H1 (cell line): ENCODE measurements around the gene AGAP1. TPM values are rescaled to one million over a fixed set of nuclear protein-coding genes. Genes with fewer than 3 reads are reported as not detected.

Source experiments
- CTCF ChIA-PET: fragments of 300-600 bp; sonication (Branson Sonifier 250); formaldehyde crosslinking; loops from one replicate; lab custom pipeline; 2021; ENCODE audit not compliant: partially characterized antibody; lab: Charles Lee
- POLR2A ChIA-PET: fragments of 300-600 bp; sonication (Branson Sonifier 250); formaldehyde crosslinking; loops from one replicate; lab custom pipeline; 2021; ENCODE audit warnings: inconsistent platforms; ENCODE audit not compliant: partially characterized antibody; lab: Charles Lee
- DNase-seq, 2 experiments: peaks; one replicate each; pipeline versions ENCODE4 v3.0.0 to v3.0.0-alpha.2; 2010 to 2022; ENCODE audit warnings: low spot score in 2 of 2, low read depth in 1 of 2, mixed read lengths in 1 of 2
- FAIRE-seq: peaks from 2 replicates; lab custom pipeline; 2011; peaks lifted over from hg19 to GRCh38; lab: Jason Lieb, UNC
- H2AFZ ChIP-seq: 2 replicates; pipeline ENCODE4 v1.8.1; 2012; ENCODE audit warnings: low read length, inconsistent platforms
- H2AK5ac ChIP-seq: 2 replicates; pipeline ENCODE4 v1.6.1; 2013; ENCODE audit warnings: low read depth, low read length
- H2BK120ac ChIP-seq: replicated peaks from 2 replicates; pipeline ENCODE3; 2013; ENCODE audit warnings: low read depth, low read length, inconsistent platforms
- H2BK12ac ChIP-seq: 2 replicates; pipeline ENCODE4 v1.6.1; 2013; ENCODE audit warnings: low read depth, low read length
- H2BK15ac ChIP-seq: 2 replicates; pipeline ENCODE4 v1.6.1; 2013; ENCODE audit warnings: low read length
- H2BK20ac ChIP-seq: 2 replicates; pipeline ENCODE4 v1.6.1; 2013; ENCODE audit warnings: low read length
- H2BK5ac ChIP-seq: 2 replicates; pipeline ENCODE4 v1.6.1; 2013; ENCODE audit warnings: low read depth, low read length
- H3K14ac ChIP-seq: 2 replicates; pipeline ENCODE4 v1.6.1; 2013; ENCODE audit warnings: inconsistent platforms; ENCODE audit not compliant: insufficient read length
- H3K18ac ChIP-seq: 2 replicates; pipeline ENCODE4 v1.6.1; 2013; ENCODE audit warnings: low read length; ENCODE audit errors: extremely low read depth
- H3K23ac ChIP-seq: 2 replicates; pipeline ENCODE4 v1.6.1; 2013; ENCODE audit warnings: inconsistent platforms; ENCODE audit not compliant: insufficient read length
- H3K23me2 ChIP-seq: 2 replicates; pipeline ENCODE4 v1.6.1; 2013; ENCODE audit warnings: low read depth, low read length
- H3K27ac ChIP-seq: 2 replicates; pipeline ENCODE4 v1.6.1; 2011; ENCODE audit warnings: low read depth, low read length, inconsistent platforms
- H3K27me3 ChIP-seq, 4 experiments: replicated peaks in 1 of 4; 1 replicate in 1 of 4; 2 replicates in 3 of 4; pipeline versions ENCODE4 v1.6.1 to v1.8.1; 2011 to 2013; ENCODE audit warnings: low read length in 3 of 4, mild to moderate bottlenecking in 3 of 4, inconsistent platforms in 2 of 4, mixed read lengths in 2 of 4, moderate library complexity in 1 of 4; ENCODE audit not compliant: control insufficient read depth in 3 of 4, insufficient read depth in 3 of 4; ENCODE audit errors: extremely low read depth in 1 of 4
- H3K36me3 ChIP-seq, 4 experiments: 2 replicates each; pipeline versions ENCODE4 v1.6.1 to v1.8.1; 2011 to 2013; ENCODE audit warnings: mild to moderate bottlenecking in 4 of 4, low read length in 3 of 4, moderate library complexity in 2 of 4, control low read depth in 1 of 4, inconsistent platforms in 1 of 4; ENCODE audit not compliant: insufficient read depth in 4 of 4, control insufficient read depth in 2 of 4
- H3K4ac ChIP-seq: replicated peaks from 2 replicates; pipeline ENCODE3; 2013; ENCODE audit warnings: low read length, low read depth, mixed read lengths, inconsistent platforms; ENCODE audit not compliant: insufficient read length
- H3K4me1 ChIP-seq, 4 experiments: replicated peaks in 1 of 4; 1 replicate in 1 of 4; 2 replicates in 3 of 4; pipeline versions ENCODE4 v1.6.1 to v1.8.1; 2011 to 2013; ENCODE audit warnings: low read length in 3 of 4, inconsistent platforms in 2 of 4, mixed read lengths in 1 of 4; ENCODE audit not compliant: insufficient read depth in 4 of 4, control insufficient read depth in 3 of 4
- H3K4me2 ChIP-seq, 2 experiments: 2 replicates each; pipeline versions ENCODE4 v1.6.1 to v1.8.1; 2011 to 2013; ENCODE audit warnings: low read depth in 2 of 2, low read length in 2 of 2, control low read depth in 1 of 2, inconsistent platforms in 1 of 2, mild to moderate bottlenecking in 1 of 2; ENCODE audit not compliant: insufficient read depth in 1 of 2
- H3K4me3 ChIP-seq, 4 experiments: fragments of 200-600, 300-600 bp in 1 of 4; sonication (generic), shearing (Covaris generic), sonication (Bioruptor Twin) in 1 of 4; 2 replicates each; pipeline versions ENCODE4 v1.5.1 to v1.8.1; 2011 to 2016; ENCODE audit warnings: low read length in 4 of 4, low read depth in 3 of 4, control low read depth in 2 of 4, inconsistent platforms in 2 of 4, mild to moderate bottlenecking in 2 of 4, mixed read lengths in 1 of 4, moderate library complexity in 1 of 4; ENCODE audit not compliant: insufficient read depth in 2 of 4; ENCODE audit errors: extremely low read depth in 1 of 4
- H3K56ac ChIP-seq: replicated peaks from 2 replicates; pipeline ENCODE3; 2013; ENCODE audit warnings: low read depth, mild to moderate bottlenecking, mixed read lengths, low read length, inconsistent platforms; ENCODE audit not compliant: insufficient read length
- H3K79me1 ChIP-seq: 2 replicates; pipeline ENCODE4 v1.6.1; 2013; ENCODE audit warnings: low read depth, low read length, control low read depth
- H3K79me2 ChIP-seq, 2 experiments: 2 replicates each; pipeline versions ENCODE4 v1.6.1 to v1.8.1; 2012 to 2013; ENCODE audit warnings: low read length in 2 of 2, mild to moderate bottlenecking in 2 of 2, inconsistent platforms in 1 of 2; ENCODE audit not compliant: insufficient read depth in 2 of 2, control insufficient read depth in 1 of 2
- H3K9ac ChIP-seq, 4 experiments: replicated peaks in 1 of 4; 1 replicate in 1 of 4; 2 replicates in 3 of 4; pipeline versions ENCODE4 v1.6.1 to v1.8.1; 2011 to 2013; ENCODE audit warnings: low read depth in 3 of 4, low read length in 3 of 4, control low read depth in 2 of 4, mild to moderate bottlenecking in 2 of 4, moderate library complexity in 2 of 4, inconsistent platforms in 1 of 4; ENCODE audit errors: extremely low read depth in 1 of 4
- H3K9me3 ChIP-seq, 2 experiments: 2 replicates each; pipeline versions ENCODE4 v1.6.1 to v1.8.1; 2012 to 2013; ENCODE audit warnings: mild to moderate bottlenecking in 2 of 2, moderate library complexity in 2 of 2, control low read depth in 1 of 2, inconsistent platforms in 1 of 2, low read depth in 1 of 2, low read length in 1 of 2, mixed read lengths in 1 of 2; ENCODE audit not compliant: insufficient read depth in 2 of 2
- H4K20me1 ChIP-seq, 2 experiments: replicated peaks in 1 of 2; 2 replicates each; pipeline versions ENCODE3 to v1.8.1; 2011 to 2013; ENCODE audit warnings: inconsistent platforms in 2 of 2, low read length in 2 of 2, mild to moderate bottlenecking in 1 of 2; ENCODE audit not compliant: insufficient read depth in 2 of 2, control insufficient read depth in 1 of 2
- H4K5ac ChIP-seq: 2 replicates; pipeline ENCODE4 v1.6.1; 2013; ENCODE audit warnings: low read length, low read depth, mixed read lengths, inconsistent platforms; ENCODE audit not compliant: insufficient read length
- H4K8ac ChIP-seq: 2 replicates; pipeline ENCODE4 v1.8.0; 2013; ENCODE audit warnings: mild to moderate bottlenecking, moderate library complexity, low read length, inconsistent platforms; ENCODE audit not compliant: insufficient read depth; ENCODE audit errors: extremely low read depth
- H4K91ac ChIP-seq: replicated peaks from 2 replicates; pipeline ENCODE3; 2013; ENCODE audit warnings: low read length, mixed read lengths, inconsistent platforms; ENCODE audit not compliant: insufficient read length
- E2F6 ChIP-seq: IDR thresholded peaks from 2 replicates; pipeline ENCODE4 v1.6.1; 2012; ENCODE audit warnings: inconsistent platforms
- MAX ChIP-seq: IDR thresholded peaks from 2 replicates; pipeline ENCODE4 v1.6.1; 2012; ENCODE audit warnings: inconsistent platforms
- WGBS, 2 experiments: shearing (Covaris generic) in 1 of 2; methylation state at CpG; one replicate each; pipeline versions ENCODE4 v1.1.6 to v1.1.7; 2013 to 2015; ENCODE audit warnings: low lambda C conversion rate in 2 of 2, mixed read lengths in 2 of 2, inconsistent platforms in 1 of 2, low coverage in 1 of 2, missing lambda C conversion rate in 1 of 2; ENCODE audit not compliant: insufficient replicate concordance in 2 of 2, insufficient coverage in 1 of 2, insufficient read length in 1 of 2; ENCODE audit errors: extremely low coverage in 1 of 2, missing lambda C conversion rate in 1 of 2; 5-methylcytosine and 5-hydroxymethylcytosine counted together
- polyA plus RNA-seq, 7 experiments: library from polyadenylated mRNA; depleted of rRNA in 3 of 7; stranded (reverse) in 5 of 7; unstranded in 2 of 7; fragments of >200 nt in 5 of 7; fragments of 200-250 nt in 2 of 7; gene quantifications; 1 replicate in 5 of 7; 2 replicates in 1 of 7; 4 replicates in 1 of 7; pipeline versions ENCODE4 v1.2.1 to v1.2.3, GENCODE V29; 2011 to 2013; ENCODE audit warnings: missing spikeins in 2 of 7, mixed read lengths in 2 of 7
- total RNA-seq: library from RNA; stranded (reverse); fragmentation: NEBNext Ultra II Directional; extraction: Animal tissue kit (Norgen Biotek cat#: 25700); gene quantifications from 2 replicates; pipeline ENCODE4 v1.2.1, GENCODE V29; 2021

The AGAP1 gene
- total and polyA plus RNA-seq, 2 of the 8 experiments (the other 6 are each of a cell fraction or from before 2014, with no cell fraction given), result 18.1 to 39.4 TPM

- H3K27ac ChIP-seq, result no peak overlapping the region
- H3K4me1 ChIP-seq, result peaks cover 0 to 7% (median 3%) of the 10 kb centered on the region in 4 experiments; a peak in 5 of 7 replicates
- TF ChIP-seq E2F6, result no peak
- no peak for TF ChIP-seq MAX
- TF ChIP-seq, all 59 proteins: peak for 0
- Histone ChIP-seq H4K8ac (no peak overlapping the region), H3K79me1 (peaks cover 9% of the 10 kb centered on the region), H2AFZ (no peak overlapping the region), H3K79me2 (peaks cover 0 to 54% of the 10 kb centered on the region in 2 experiments; a peak in 3 of 4 replicates), H3K14ac (no peak overlapping the region), H4K20me1 (peaks cover 4 to 11% of the 10 kb centered on the region in 2 experiments), H3K23me2 (no peaks in the 10 kb centered on the region), H3K9me3 (no peaks in the 10 kb centered on the region), H2BK5ac (no peak overlapping the region), H3K4me3 (no peak overlapping the region), H3K23ac (no peak overlapping the region), H3K9ac (no peak overlapping the region), H3K18ac (no peak overlapping the region), H3K56ac (no peak overlapping the region), H3K27me3 (no peaks in the 10 kb centered on the region), H3K36me3 (no peaks in the 10 kb centered on the region), H2BK120ac (no peak overlapping the region), H4K5ac (no peak overlapping the region), H2BK15ac (no peak overlapping the region), H3K4me2 (no peak overlapping the region), H2AK5ac (no peak overlapping the region), H4K91ac (no peak overlapping the region), H2BK12ac (no peak overlapping the region), H3K4ac (no peak overlapping the region), H2BK20ac (no peak overlapping the region)
- 97% methylated on average over 2 of the region's 2 CpGs; no CpG with 5 or more reads in 1 of the 2 experiments for WGBS, 2 experiments
- no peak for FAIRE-seq
- ChIA-PET POLR2A (no interaction called here), CTCF (interaction anchor here (0.6 to 2.8 kb wide), 3 partner anchors 21 to 1945 kb away, joined by 3 to 10 read pairs (median 4); no protein-coding TSS in a partner anchor)
- no peak for DNase-seq
Observed at GRCh38 chr2:235616885-235617284, 123.0 kb downstream of the AGAP1 start.
